Stimulated activated CD4-positive, alpha-beta T cell treated with anti-CD3 and anti-CD28 coated beads, Interleukin-2, amount 100 ng/mL, for 48 hours (primary cell): ENCODE results near the gene TMEM161B.
"Not testable (repeated sequence)": the region's sequence is repeated elsewhere in the genome, so short reads cannot be mapped to it uniquely, and the experiment has no call there.

Source experiments
- DNase-seq, 2 donors: peaks; one replicate each; pipeline ENCODE4 v3.0.0-alpha.2; 2020

The TMEM161B gene

DNA sequence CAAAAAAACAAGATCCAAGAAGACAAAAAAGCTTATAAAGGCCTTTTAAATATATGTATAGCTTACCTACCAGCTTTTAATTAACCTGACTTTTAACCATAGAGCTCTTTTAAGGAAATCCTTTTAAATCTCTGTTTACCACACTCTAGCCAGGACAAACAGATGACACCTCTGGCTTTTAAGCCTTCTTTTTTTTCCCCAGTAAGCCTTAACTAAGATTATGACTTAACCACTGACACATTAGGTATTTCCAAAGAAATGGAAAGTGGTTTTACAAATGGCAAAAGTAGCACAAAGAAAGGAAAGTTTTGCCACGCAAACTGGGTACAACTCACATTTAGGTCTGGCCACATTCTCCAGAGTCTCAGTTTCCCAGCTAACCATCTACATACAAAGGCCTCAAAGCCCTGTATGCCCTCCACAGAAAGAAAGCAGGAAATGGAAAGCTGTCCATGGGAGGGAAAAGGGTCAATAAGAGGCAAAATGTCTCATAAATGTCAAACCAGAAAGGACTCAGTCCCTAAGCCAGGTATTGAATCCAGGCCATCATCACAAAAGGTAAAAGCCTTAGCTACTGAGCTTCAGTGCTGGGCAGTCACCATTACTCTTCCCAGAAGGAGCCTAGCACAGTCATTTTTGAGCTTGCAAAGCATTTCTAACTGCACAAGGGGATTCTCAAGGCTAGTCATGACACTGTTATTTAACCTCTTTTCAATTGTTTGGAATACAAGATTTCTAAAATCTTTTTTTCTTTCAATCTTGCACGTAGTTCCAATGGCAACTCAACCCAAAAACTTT, 19.7 kb downstream of the TMEM161B start:
- DNase-seq, result no peak

DNA sequence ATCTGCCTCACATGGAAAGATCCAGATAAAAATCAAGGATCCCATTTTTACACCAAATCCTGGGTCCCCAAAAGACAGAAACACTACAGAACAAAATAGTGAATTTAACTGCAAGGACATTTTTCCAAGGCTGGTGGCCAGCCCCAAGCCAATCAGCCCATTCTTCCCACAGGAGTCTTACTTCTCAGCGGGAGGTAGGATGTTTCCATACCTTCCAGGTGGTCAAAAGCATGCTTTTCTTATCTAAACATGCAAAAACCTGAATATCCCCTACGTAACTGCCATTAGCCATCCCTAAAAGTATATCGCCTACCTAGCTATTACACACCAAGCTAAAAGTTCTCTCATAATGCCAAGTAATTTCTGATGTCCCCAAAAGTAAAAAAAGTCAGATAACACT, 20.6 kb downstream of the TMEM161B start:
- no peak for DNase-seq

DNA sequence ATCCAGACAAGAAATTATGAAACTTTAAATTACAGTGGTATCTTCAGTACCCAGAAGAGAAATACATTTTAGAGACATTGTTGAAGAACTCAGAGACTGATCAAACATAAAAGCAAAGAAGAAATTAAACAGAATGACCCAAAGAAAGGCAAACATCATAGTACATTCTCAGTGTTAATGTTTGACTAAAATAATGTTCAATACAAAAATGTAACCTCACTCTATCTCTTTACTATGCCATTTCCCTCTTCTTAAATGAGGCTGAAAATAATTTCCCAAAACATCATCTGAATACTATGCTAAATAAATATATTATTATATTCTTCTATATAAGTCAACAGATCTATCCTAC, 22.8 kb downstream of the TMEM161B start:
- DNase-seq, result no peak

DNA sequence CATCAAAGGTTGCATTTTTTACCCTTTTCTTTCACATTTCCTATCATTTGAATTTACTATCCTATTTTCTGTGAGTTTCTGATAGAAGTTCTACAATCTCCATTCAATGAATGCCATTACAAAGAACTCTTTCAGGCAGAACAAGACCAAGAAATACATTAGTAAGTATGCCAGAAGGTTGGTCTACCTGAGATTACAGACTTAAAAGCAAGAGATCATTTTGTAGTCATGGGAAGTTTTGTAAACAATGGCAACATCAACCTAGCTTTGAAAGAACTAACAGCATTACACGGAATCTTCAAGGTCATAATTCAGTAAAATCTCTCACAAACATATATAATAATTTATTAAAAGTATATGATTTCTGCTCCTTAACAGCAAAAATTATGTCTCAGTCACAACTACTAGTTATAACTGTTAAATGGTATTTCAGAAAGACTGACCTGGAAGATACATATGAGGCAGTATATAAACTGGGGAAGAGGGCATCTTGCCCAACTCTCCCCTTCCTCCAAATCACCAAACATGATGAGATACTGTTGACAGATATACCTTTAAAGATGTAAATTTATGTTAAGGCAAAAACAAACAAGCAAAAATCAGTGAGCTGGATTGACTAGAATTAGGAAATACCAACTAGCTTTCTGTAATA, 23.3 kb downstream of the TMEM161B start:
- DNase-seq, result no peak

DNA sequence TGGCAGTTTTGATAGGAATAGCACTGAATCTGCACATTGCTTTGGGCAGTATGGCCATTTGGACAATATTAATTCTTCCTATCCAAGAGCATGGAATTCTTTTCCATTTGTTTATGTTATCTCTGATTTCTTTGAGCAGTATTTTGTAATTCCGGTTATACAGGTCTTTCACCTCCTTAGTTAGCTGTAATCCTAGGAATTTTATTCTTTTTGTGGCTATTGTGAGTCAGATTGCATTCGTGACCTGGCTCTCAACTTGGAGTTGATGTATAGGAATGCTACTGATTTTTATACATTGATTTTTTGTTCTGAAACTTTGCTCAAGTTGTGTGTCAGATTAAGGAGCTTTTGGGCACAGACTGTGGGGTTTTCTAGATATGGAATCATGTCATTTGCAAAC, 24.0 kb downstream of the TMEM161B start:
- no peak for DNase-seq

DNA sequence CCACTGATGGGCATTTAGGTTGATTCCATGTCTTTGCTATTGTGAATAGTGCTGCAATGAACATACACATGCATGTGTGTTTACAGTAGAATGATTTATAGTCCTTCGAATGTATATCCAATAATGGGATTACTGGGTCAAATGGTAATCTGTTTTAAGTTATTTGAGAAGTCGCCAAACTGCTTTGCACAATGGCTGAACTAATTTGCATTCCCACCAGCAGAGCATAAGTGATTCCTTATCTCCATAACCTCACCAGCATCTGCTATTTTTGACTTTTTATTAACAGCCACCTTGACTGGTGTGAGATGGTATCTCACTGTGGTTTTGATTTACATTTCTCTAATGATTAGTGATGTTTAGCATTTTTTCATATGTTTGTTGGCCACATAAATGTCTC, 25.2 kb downstream of the TMEM161B start:
- not testable (repeated sequence) for DNase-seq

DNA sequence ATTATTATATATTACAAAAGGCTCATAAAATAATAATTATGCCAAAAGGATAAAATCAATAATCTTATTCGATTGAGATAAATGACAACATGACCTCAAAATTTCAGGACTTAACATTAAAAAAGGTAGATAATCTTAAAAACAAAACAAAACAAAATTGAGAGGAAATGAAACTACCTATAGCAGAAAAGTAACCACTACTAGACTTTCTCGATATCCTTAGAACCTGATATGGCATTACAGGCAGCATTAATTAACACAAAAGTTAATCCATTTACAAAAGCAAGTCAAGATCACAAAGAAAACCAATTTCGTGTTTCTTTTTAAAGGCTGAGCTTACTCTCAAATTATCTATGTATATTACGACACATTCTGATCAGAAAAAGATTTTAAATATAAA, 29.9 kb downstream of the TMEM161B start:
- DNase-seq, result no peak

DNA sequence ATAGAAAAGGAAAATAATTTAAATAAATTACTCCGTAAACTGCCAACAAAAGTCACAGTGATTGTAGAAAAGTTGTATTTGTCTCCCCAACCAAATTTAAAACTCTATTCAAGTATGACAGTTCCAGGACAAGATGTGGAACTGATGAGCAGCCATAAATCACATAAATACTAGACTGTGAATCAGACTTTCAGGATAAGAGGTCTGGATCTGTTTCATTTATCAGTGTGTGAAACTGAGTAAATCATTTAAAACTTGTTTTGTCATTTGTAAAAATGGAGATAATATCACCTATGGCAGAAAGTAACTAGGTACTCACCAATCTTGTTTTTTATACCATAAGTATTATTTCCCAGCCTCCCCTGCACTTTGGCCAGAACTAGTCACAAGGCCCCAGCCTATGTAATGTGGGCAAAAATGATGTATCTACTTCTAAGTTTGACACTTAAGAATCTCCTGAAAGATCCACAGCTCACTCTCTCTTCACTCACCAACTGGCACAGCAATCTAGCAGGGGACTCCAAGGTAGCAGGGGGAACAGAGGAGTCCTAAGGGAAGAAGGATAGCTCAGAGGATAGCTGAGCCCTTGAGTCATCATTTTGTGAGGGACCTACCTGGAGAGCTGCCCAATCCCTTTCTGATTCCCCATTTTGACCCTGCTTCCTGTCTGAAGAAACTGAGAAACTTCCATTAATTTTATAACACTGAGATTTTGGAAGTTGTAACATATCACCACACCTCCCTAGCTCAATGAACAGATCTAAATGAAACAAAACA, 31.6 kb downstream of the TMEM161B start:
- DNase-seq, result no peak

DNA sequence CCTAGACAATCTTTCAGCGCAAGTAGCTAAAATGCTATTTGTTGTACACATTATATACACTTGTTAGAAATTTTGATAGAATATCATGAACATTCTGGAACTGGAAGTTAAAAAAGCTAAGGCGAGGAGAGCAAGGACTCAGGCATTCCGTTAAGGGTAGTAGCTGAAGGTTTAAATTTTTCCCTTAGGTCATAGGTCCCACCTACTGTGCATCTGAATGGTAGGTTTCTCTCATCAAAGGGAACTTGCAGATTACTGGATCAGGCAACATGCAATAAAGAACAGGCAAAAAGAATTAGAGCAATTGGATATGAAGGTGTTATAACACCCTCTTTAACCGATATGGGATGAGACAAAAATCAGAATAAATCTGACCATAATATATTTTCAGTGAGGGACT, 32.8 kb downstream of the TMEM161B start:
- no peak for DNase-seq

DNA sequence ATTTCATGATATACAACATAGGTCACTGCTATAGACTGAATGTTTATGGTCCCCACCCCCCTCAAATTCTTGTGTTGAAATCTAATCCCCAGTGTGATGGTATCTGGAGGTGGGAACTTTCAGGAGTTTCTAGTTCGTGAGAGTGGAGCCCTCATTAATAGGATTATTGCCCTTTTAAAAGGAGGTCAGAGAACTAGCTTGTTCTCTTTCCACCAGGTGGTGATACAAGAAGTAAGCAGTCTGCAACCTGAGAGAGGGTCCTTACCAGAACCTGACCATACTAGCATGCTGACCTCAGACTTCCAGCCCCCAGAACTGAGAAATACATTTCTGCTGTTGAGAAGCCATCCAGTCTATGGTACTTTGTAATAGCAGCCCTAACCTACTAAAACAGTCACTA, 33.3 kb downstream of the TMEM161B start:
- DNase-seq, result no peak

DNA sequence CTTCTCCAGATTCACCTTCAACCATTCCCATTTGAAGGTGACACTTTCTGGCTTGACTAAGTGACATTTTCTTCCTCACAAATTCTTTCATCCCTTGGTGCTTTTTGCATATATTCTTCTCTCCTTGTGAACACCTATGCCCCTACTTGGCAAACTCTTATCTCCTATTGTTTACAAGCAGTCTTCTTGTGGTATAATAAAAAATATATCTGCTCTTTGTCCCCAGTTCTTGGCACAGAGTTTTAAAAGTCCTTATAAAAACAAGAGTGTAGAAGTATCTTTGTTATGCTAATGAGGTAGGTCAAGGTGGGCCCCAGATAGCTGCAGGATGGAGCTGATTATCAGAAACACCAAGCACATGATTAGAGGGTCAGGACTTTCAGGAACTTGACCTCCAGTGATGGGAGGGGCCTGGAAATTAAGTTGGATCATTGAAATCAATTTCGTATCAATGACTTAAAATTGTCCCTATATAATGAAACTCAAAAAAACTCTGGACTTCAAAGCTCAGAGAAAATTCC, 38.0 kb downstream of the TMEM161B start:
- no peak for DNase-seq

DNA sequence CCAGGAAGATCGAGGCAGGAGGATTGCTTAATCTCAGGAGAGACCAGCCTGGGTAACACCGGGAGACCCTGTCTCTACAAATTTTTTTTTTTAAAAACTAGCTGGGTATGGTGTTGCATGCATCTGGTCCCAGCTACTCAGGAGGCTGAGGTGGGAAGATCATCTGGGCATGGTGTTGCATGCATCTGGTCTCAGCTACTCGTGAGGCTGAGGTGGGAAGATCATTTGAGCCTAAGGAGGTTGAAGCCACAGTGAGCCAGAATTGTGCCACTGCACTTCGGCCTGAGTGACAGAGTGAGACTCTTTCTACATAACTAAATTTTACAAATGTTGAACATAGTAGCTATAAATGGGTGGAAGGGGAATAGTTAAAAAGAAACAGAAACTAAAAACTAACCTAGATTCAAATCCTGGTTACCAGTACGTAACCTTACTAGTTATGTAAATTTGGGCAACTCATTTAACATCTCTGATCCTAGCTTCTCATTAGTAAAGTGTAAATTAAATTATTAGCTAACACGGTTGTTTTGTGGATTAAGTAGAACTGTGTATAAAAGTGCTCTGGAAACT, 41.7 kb downstream of the TMEM161B start:
- DNase-seq, result no peak

DNA sequence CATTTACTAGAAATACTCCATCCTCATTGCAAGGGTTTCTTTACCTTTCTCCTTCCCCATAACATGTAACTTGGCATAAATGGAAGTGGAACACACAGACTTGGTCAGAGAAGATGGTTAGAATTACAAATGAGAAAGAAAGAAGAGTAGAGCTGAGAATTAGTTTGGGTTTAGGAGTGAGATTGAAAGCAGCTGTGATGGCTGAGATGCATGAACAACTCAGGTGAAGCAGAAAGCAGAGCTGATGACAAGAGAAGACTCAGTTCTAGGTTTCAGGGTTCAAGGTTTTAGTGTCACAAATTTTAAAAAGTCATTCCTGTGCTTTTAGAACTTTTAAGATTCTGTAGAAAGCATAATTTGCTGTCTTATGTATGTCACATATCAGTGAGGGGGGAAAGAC, 54.0 kb downstream of the TMEM161B start:
- no peak for DNase-seq

DNA sequence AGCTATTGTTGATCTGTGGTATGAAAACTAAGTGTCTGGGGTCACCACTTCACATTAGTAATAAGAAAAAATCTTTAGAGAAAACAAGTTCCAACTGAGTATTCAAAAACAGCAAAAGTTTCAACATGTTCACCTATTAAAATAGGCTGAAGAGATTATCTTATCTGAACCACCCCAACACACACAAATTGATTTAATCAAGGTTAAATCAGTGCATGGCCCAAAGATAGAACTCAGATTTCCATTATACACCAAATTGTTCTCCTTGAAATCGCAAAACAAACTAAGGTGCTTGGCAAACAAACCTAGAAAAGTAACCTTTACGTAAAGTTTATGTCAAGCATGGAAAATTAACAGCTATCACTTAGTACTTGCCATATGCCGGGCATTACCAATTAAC, 61.1 kb downstream of the TMEM161B start:
- no peak for DNase-seq

DNA sequence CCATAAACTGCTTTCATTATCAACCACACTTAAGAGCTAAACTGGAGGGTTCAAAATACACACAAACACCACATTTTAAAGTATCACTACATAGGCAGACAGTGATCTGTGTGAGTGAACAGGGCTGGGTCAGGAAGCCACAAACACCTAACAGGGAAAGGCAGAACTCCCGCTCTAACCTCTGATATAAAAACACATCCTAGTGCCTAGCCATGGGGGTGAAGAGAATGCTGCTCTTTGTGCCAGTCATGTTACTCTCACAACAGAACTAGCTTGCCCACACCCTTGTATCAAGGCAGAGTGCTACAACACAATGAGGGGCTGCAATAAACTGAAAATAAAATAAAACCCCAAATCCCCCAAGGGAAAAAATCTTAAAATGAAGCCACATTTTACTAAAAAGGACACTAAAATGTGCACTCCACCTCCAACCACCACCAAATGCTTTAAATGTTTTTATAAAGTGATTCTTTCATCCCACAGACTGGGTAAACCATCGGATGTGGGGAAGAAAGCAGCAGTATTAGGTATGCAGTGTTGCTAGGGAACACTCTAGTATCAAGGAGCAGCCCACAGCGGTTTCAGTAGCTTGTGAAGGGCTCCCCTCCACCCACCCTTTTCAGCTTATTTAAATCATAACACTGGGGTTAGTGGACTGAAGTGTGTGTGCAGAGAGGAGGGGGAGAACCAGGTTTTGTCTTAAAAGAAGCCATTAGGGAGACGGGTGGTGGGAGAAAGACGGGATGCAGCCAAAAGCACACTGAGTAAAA, 64.5 kb downstream of the TMEM161B start:
- DNase-seq, result peak in 1 of 2 donors; percentile 30

DNA sequence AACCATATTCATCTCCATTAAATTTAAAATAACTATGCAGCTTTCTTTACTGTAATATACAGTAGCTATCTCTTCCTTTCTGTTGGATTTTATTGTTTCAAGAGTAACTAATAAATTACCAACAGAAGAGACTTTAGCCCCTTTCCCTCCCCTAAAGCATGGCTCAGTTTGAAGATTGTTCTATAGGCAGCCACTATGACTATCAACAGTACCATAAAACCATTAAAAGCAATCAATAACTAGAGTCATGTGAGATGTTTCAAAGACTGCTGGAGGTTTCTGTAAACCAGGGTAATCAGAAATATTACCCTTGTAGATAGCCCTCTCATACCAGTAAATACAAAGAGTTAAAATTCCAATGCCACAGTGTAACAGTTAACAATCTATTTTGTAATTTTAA, 73.0 kb downstream of the TMEM161B start:
- DNase-seq, result no peak

DNA sequence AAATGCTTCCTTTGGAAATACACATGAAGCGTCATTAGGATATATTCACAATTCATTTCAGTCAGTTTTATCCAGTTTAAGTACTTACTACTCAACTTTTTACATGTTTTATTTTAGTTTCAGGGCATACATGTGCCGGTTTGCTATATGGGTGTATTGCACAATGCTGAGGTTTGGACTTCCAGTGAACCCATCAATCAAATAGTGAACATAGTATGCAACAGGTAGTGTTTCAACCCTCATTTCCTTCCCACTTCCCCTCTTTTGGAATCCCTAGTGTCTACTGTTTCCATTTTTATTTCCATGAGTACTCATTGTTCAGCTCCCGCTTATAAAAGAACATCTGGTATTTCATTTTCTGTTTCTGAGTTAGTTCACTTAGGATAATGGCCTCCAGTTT, 74.7 kb downstream of the TMEM161B start:
- DNase-seq, result no peak

DNA sequence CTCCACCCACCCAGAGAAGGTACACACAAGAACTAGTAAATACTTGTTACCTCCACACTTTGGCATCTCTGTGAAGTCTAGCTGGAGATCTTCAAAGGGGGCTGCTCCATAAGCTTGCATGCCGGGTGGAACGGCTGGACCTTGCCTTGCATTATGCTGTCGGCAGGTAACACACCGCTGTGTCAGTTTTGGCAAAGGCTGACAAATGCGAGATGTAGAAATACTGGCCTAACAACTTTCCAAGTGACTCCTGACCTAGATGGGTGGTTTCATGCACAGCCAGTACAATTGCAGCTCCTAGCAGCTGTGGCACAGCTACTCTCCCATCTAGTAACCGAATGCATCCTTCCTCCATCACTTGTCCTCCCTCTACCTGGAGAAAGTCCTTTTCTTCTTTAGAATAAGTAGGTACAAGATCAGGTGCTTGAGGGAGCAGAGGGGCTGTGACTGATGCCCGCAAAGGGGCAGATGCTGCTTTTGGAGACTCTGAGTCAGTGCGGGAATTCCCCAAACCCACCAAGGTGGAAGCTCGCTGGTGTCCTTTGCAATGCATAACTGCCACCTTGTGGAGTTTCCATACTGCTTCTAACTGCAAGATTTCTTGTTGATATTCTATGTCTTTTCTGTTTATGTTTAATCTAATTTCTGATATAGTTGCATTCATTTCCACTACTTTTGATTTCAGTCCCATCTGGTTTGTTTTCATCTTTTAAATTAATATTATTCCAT, 78.4 kb downstream of the TMEM161B start:
- DNase-seq, result no peak

DNA sequence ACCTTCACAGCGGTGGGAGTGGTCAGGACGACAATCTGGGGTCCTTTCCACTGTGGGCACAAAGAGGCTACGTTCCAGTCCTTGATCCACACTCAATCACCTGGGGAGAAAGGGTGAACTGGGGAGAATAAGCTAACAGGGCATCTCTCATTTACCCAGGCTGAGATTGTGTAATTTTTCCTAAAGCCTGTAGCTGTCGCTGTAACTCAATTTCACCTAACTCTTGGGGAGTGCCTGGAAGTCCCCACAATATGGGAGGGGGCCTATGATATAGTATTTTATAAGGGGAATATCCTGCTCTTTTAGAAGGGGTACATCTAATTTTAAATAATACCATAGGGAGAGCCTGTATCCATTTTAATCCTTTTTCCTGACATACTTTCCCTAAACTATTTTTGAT, 79.2 kb downstream of the TMEM161B start:
- not testable (repeated sequence) for DNase-seq

DNA sequence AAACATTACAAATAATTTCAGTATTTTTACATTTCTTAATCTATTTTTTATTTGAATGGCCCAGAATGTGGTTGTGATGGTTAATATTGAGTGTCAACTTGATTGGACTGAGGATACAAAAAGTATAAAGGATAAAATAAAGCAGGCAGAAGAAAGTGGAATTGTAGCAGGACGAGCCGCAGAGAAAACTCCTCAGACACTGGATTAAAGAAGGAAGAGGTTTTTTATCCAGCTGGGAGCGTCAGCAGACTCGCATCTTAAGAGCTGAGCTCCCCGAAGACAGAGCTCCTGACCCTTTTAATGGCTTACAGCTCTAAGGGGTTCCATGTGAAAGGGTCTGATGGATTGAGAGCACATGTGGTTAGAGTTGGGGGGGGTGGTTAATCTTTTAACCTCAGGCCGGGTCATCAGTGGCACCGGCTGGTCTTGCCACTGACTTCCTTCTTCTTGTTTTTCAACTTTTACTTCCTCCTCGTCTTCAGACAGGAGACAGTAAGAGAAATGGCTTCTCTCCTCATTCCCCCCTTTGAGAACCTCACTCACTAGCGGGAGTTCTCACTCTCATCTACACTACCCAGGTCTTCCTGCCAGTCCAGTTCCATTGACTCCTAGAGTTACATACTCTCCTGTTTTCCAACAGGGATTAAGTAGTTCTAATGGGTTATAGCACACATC, 80.0 kb downstream of the TMEM161B start:
- DNase-seq, result no peak

DNA sequence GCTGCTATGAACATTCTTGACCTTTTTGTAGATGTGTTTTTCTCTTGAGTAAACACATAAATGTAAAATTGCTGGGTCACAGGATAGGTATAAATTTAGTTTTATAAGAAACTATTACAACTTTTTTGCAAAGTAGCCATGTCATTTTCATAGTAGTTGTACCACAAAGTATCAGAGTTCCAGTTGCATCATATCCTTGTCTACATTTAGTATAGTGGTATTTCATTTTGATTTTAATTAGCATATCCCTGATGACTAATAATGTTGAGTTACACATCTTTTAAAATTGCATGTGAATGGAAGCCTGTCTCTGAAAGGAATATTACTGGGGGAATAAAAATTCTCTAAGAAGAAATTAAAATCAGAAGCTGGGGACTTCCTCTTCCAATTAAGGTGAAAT, 85.4 kb downstream of the TMEM161B start:
- no peak for DNase-seq
